Fibroblast of the aortic adventitia (primary cell): Measurements from ENCODE around the gene BDNF. TPM values are rescaled to one million over a fixed set of nuclear protein-coding genes. Genes with fewer than 3 reads are reported as not detected.
A peak's percentile ranks its signal among the peaks of the same experiment; 100 is the strongest.
"Not testable (repeated sequence)": the region's sequence is repeated elsewhere in the genome, so short reads cannot be mapped to it uniquely, and the experiment has no call there.

Source experiments
- DNase-seq: peaks from one replicate; pipeline ENCODE4 v3.0.0-alpha.2; 2010; ENCODE audit warnings: low read depth
- H3K4me3 ChIP-seq: 2 replicates; pipeline ENCODE4 v1.5.1; 2011; ENCODE audit warnings: low read depth, mild to moderate bottlenecking, control low read depth, low read length, moderate library complexity
- CTCF ChIP-seq: IDR thresholded peaks from 2 replicates; pipeline ENCODE4 v1.5.1; 2011; ENCODE audit warnings: mild to moderate bottlenecking, low read length, control low read depth, inconsistent platforms; ENCODE audit not compliant: insufficient read depth
- total RNA-seq: library from RNA; depleted of rRNA; stranded (reverse); fragments of >200 nt; gene quantifications from 2 replicates; pipeline ENCODE4 v1.2.3, GENCODE V29; 2012; ENCODE audit warnings: low replicate concordance

The BDNF gene
- total RNA-seq, 1 donor, result 8.1 TPM

GRCh38 chr11:27672836-27673464 lies 27.3 kb downstream of the BDNF start:
- peak; percentile 41 for DNase-seq
- no peak overlapping the region for H3K4me3 ChIP-seq
- TF ChIP-seq CTCF, result no peak

GRCh38 chr11:27665508-27666101 lies 34.6 kb downstream of the BDNF start:
- not testable (repeated sequence) for DNase-seq, H3K4me3 ChIP-seq

- no peak for TF ChIP-seq CTCF
- DNase-seq, result no peak
- H3K4me3 ChIP-seq, result no peak overlapping the region
Observed at GRCh38 chr11:27663326-27663725, 36.9 kb downstream of the BDNF start.

GRCh38 chr11:27660171-27660570 lies 40.1 kb downstream of the BDNF start:
- H3K4me3 ChIP-seq, result no peak overlapping the region
- TF ChIP-seq CTCF, result no peak
- DNase-seq, result no peak

GRCh38 chr11:27658535-27659236 lies 41.6 kb downstream of the BDNF start:
- no peak overlapping the region for H3K4me3 ChIP-seq
- no peak for TF ChIP-seq CTCF
- DNase-seq, result no peak

- no peak for TF ChIP-seq CTCF
- H3K4me3 ChIP-seq, result no peak overlapping the region
- no peak for DNase-seq
Observed at GRCh38 chr11:27656806-27657483, 43.3 kb downstream of the BDNF start.

GRCh38 chr11:27656320-27656719 lies 43.9 kb downstream of the BDNF start:
- TF ChIP-seq CTCF, result no peak
- no peak for DNase-seq
- no peak overlapping the region for H3K4me3 ChIP-seq
